Spleen (tissue), 7 donors: ENCODE results near the gene FAN1.

ENCODE experiments used
- POLR2A ChIP-seq, 3 donors: fragments of 450-650 bp; IDR thresholded peaks; one replicate each; pipeline ENCODE4 v1.5.1; 2017; ENCODE audit warnings: antibody characterized with exemption in 3 of 3, mild to moderate bottlenecking in 1 of 3
- POLR2AphosphoS5 ChIP-seq, 3 donors: sonication (generic); formaldehyde crosslinking; IDR thresholded peaks; one replicate each; pipeline ENCODE4 v1.5.1; 2017; ENCODE audit warnings: antibody characterized with exemption in 3 of 3
- TF ChIP-seq, protein P1 (sequence below), 11 experiments: fragments of 200-600 bp in 7 of 11; fragments of 450-650 bp in 4 of 11; sonication (generic) in 4 of 11; IDR thresholded peaks in 8 of 11; conservative IDR thresholded peaks in 3 of 11; 1 replicate in 7 of 11; 2 replicates in 4 of 11; pipeline versions ENCODE4 v1.4.0 to v1.8.0; 2016 to 2021; ENCODE audit warnings: antibody characterized with exemption in 11 of 11, inconsistent platforms in 4 of 11, mild to moderate bottlenecking in 1 of 11
- donor health status: DM: no; HTN: no; CAD: no; lungs with moderate emphysema.
- donor health status: DM: no; HTN: no; CAD: no.
- donor health status: DM: no; HTN: no; CAD: no.

DNA sequence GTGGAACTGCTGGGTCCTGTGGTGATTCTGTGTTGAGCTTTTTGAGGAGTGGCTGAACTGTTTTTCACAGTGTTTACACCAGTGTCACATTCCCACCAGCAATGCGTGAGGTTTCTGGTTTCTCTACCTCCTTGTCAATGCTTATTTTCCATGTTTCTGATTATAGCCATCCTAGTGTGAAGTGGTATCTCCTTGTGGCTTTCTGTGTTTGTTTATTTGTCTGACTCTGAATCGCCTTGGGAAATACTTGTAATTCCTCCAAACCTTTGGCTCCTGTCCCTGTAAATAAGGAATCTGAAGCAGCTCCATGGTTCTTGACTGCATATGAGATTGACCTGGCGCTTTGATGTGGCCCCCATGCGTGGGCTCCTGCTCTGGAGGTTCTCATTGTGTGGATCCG lies 20.6 kb downstream of the FAN1 start:
- TF ChIP-seq, protein P1, sequence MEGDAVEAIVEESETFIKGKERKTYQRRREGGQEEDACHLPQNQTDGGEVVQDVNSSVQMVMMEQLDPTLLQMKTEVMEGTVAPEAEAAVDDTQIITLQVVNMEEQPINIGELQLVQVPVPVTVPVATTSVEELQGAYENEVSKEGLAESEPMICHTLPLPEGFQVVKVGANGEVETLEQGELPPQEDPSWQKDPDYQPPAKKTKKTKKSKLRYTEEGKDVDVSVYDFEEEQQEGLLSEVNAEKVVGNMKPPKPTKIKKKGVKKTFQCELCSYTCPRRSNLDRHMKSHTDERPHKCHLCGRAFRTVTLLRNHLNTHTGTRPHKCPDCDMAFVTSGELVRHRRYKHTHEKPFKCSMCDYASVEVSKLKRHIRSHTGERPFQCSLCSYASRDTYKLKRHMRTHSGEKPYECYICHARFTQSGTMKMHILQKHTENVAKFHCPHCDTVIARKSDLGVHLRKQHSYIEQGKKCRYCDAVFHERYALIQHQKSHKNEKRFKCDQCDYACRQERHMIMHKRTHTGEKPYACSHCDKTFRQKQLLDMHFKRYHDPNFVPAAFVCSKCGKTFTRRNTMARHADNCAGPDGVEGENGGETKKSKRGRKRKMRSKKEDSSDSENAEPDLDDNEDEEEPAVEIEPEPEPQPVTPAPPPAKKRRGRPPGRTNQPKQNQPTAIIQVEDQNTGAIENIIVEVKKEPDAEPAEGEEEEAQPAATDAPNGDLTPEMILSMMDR (IDR thresholded peaks at IDR 0.05 in 8 of 11, conservative IDR thresholded peaks at IDR 0.05 in 3 of 11): no peak
- no peak for TF ChIP-seq POLR2A (IDR thresholded peaks at IDR 0.05)
- TF ChIP-seq POLR2AphosphoS5 (IDR thresholded peaks at IDR 0.05): no peak
